Heart right ventricle (tissue), 16 donors: ENCODE results near the gene ACADS. TPM values are rescaled to one million over a fixed set of nuclear protein-coding genes. Genes with fewer than 3 reads are reported as not detected.

Source experiments
- ATAC-seq, 8 donors: fragments of 200-7000 bp; cut with Tn5 transposase; one replicate each; pipeline ENCODE4 v1.9.1; 2020; ENCODE audit warnings: mild to moderate bottlenecking in 8 of 8, moderate library complexity in 8 of 8, moderate number of reproducible peaks in 1 of 8
- DNase-seq, 2 donors: peaks; one replicate each; pipeline ENCODE4 v3.0.0-alpha.2; 2020
- H3K27ac ChIP-seq, 10 donors: fragments of 200-600 bp; sonication (generic) in 2 of 10; one replicate each; pipeline versions ENCODE4 v1.5.0 to v1.8.0; 2020 to 2022; ENCODE audit warnings: mild to moderate bottlenecking in 3 of 10
- H3K27me3 ChIP-seq, 7 donors: fragments of 200-600 bp; one replicate each; pipeline ENCODE4 v1.8.0; 2021 to 2022; ENCODE audit warnings: mild to moderate bottlenecking in 2 of 7
- H3K36me3 ChIP-seq, 9 donors: fragments of 200-600 bp; sonication (generic) in 1 of 9; one replicate each; pipeline versions ENCODE4 v1.5.0 to v1.8.0; 2020 to 2022; ENCODE audit warnings: mild to moderate bottlenecking in 2 of 9
- H3K4me1 ChIP-seq, 9 donors: fragments of 200-600 bp; sonication (generic) in 1 of 9; one replicate each; pipeline versions ENCODE4 v1.5.0 to v1.8.0; 2020 to 2022; ENCODE audit warnings: mild to moderate bottlenecking in 4 of 9
- H3K4me3 ChIP-seq, 10 donors: fragments of 200-600 bp; sonication (generic) in 2 of 10; one replicate each; pipeline versions ENCODE4 v1.5.0 to v1.8.0; 2020 to 2022; ENCODE audit warnings: mild to moderate bottlenecking in 7 of 10, moderate library complexity in 2 of 10
- H3K9me3 ChIP-seq, 11 donors: fragments of 200-600 bp in 10 of 11; sonication (generic) in 2 of 11; one replicate each; pipeline versions ENCODE4 v1.5.0 to v1.8.0; 2013 to 2022; ENCODE audit warnings: mild to moderate bottlenecking in 2 of 11, control low read depth in 1 of 11, moderate library complexity in 1 of 11
- WGBS, 2 donors: extraction: QIAGEN DNeasy Blood & Tissue Kit; methylation state at CpG; one replicate each; pipeline ENCODE4 v1.1.7; 2013; ENCODE audit warnings: inconsistent platforms in 1 of 2; 5-methylcytosine and 5-hydroxymethylcytosine counted together
- intact Hi-C, 10 donors: fragments of 100-400 bp; cut with DNase I; formaldehyde crosslinking; loops; one replicate each; pipeline versions ENCODE4 v1.11.1 to v1.14.2; 2022
- polyA plus RNA-seq, 2 donors: library from polyadenylated mRNA; stranded (reverse); fragments of 200-250 nt; gene quantifications; one replicate each; pipeline ENCODE4 v1.2.3, GENCODE V29; 2013
- total RNA-seq, 10 donors: library from RNA; stranded (reverse); fragmentation: NEBNext Ultra II Directional in 3 of 10; extraction: Animal tissue kit (Norgen Biotek cat#: 25700) in 3 of 10; gene quantifications; one replicate each; pipeline versions ENCODE4 v1.2.1 to v1.2.4, GENCODE V29; 2021 to 2023
- TF ChIP-seq, protein P1 (sequence below), 9 donors: fragments of 200-600 bp; sonication (generic) in 2 of 9; IDR thresholded peaks; one replicate each; pipeline versions ENCODE4 v1.5.0 to v1.8.0; 2021 to 2022; ENCODE audit warnings: antibody characterized with exemption in 9 of 9, mild to moderate bottlenecking in 5 of 9, moderate library complexity in 1 of 9
- donor health status: Arrhythmogenic right ventricular cardiomyopathy.
- donor health status: ischemic (EF 13 %, LVEDD 7.1; RV severe dilation, severe dysfunction).
- donor health status: healthy with polysubstance abuse.
- donor health status: DM: no; HTN: yes; CAD: no.
- donor health status: DM: no; HTN: no; CAD: no.
- donor health status: ischemic (EF 25% LVEDD 6.9; RV normal size, moderate dysfunction).
- donor health status: ischemic (EF 25% LVEDD 5.7; RV mildly dilated, moderate dysfunction).
- donor health status: healthy.
- donor health status: DM: yes; HTN: yes; CAD: no.
- donor health status: Ischemic cardiomyopathy.
- donor health status: ischemic (EF 35%, LVEDD 5.7; RV mildly dilated, moderate dysfunction).
- donor health status: nonischemic (EF 11% LVEDD 7.7; RV severe dilation, severe dysfunction).
- donor health status: DM: yes; HTN: yes; CAD: no.
- donor health status: PGD.
- donor health status: ischemic (EF 29% LVEDD 5.4; RV normal size, mild dysfunction).
- donor health status: nonischemic (EF 23%, LVEDD 6.1; RV moderate dilation, normal function).

Gene ACADS
- total and polyA plus RNA-seq, 12 donors: 64.4 to 119 (median 77.3) TPM

DNA sequence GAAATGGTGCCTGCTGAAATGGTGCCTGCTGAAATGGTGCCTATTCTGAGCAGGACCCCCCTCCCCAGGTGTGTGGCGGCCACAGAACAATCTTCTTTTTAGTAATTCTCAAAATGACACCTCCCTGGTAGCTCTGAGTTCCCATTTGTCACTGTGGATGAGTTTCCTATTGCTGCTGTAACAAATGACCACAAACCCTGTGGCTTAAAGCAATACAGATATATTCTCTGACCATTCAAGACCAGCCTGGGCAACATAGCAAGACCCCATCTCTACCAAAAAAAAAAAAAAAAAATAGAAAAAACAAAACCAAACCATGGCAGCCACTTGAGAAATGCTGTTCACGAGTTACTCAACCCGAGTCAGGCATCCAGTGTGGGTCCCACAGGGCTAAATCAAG is 7.9 kb downstream of the ACADS start:
- H3K4me1 ChIP-seq: no peaks in the 10 kb centered on the region
- H3K36me3 ChIP-seq: peaks cover 0 to 64% (median 15%) of the 10 kb centered on the region in 9 donors
- H3K27ac ChIP-seq: no peak overlapping the region
- intact Hi-C loops: loop anchor here in 1 of 10 donors (10.0 kb wide), 1 partner anchor 241 kb away; the partner anchor contains the start of gene HNF1A
- H3K4me3 ChIP-seq: no peak overlapping the region
- no peaks in the 10 kb centered on the region for H3K27me3 ChIP-seq
- DNase-seq (no peak), ATAC-seq (no peak)
- TF ChIP-seq, protein P1, sequence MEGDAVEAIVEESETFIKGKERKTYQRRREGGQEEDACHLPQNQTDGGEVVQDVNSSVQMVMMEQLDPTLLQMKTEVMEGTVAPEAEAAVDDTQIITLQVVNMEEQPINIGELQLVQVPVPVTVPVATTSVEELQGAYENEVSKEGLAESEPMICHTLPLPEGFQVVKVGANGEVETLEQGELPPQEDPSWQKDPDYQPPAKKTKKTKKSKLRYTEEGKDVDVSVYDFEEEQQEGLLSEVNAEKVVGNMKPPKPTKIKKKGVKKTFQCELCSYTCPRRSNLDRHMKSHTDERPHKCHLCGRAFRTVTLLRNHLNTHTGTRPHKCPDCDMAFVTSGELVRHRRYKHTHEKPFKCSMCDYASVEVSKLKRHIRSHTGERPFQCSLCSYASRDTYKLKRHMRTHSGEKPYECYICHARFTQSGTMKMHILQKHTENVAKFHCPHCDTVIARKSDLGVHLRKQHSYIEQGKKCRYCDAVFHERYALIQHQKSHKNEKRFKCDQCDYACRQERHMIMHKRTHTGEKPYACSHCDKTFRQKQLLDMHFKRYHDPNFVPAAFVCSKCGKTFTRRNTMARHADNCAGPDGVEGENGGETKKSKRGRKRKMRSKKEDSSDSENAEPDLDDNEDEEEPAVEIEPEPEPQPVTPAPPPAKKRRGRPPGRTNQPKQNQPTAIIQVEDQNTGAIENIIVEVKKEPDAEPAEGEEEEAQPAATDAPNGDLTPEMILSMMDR (IDR thresholded peaks at IDR 0.05): no peak
- 88 to 92% methylated on average over 3 of the region's 3 CpGs for WGBS, 2 donors
- H3K9me3 ChIP-seq: no peaks in the 10 kb centered on the region

DNA sequence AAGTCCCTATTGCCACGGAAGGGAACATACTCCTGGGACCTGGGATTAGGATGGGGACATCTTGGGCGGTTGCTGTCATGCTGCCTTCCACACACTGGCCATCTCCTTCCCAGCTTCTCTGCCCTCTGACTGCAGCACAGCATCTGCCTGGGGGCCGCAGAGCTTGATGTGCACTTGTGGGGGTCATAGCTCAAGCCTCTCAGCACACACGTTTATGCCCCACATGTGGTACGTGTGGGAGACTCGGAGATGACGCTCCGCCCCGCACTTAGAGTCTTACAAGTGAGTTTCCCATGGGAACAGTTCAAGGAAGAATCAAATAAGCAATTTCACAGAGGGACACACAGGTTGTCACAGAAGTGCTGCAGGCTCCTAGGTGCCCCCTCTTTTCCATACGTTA is 8.6 kb downstream of the ACADS start:
- intact Hi-C loops: loop anchor here in 1 of 10 donors (10.0 kb wide), 1 partner anchor 241 kb away; the partner anchor contains the start of gene HNF1A
- H3K36me3 ChIP-seq: peaks cover 0 to 64% (median 11%) of the 10 kb centered on the region in 9 donors

GRCh38 chr12:120735181-120735580 is 9.6 kb downstream of the ACADS start:
- H3K4me3 ChIP-seq: no peak overlapping the region
- H3K9me3 ChIP-seq: no peaks in the 10 kb centered on the region
- H3K4me1 ChIP-seq: no peaks in the 10 kb centered on the region
- ATAC-seq: no peak
- no peak overlapping the region for H3K27ac ChIP-seq
- intact Hi-C loops: loop anchor here in 1 of 10 donors (10.0 kb wide), 1 partner anchor 240 kb away; the partner anchor contains the start of gene HNF1A
- DNase-seq: no peak
- WGBS, 2 donors: 95 to 99% methylated on average over 2 to 3 of the region's 3 CpGs
- H3K27me3 ChIP-seq: no peaks in the 10 kb centered on the region
- H3K36me3 ChIP-seq: peaks cover 0 to 62% (median 9%) of the 10 kb centered on the region in 9 donors
- TF ChIP-seq, protein P1 (IDR thresholded peaks at IDR 0.05): no peak

More for the DNA sequence above, 8.6 kb downstream of the ACADS start:
- 91 to 93% methylated on average over 10 of the region's 10 CpGs for WGBS, 2 donors
- no peak overlapping the region for H3K27ac ChIP-seq
- H3K4me1 ChIP-seq: no peaks in the 10 kb centered on the region
- DNase-seq (no peak), ATAC-seq (no peak)
- no peaks in the 10 kb centered on the region for H3K9me3 ChIP-seq
- no peak overlapping the region for H3K4me3 ChIP-seq
- TF ChIP-seq, protein P1 (IDR thresholded peaks at IDR 0.05): no peak
- H3K27me3 ChIP-seq: no peaks in the 10 kb centered on the region

GRCh38 chr12:120736404-120737331 is 11.0 kb downstream of the ACADS start:
- no peak overlapping the region for H3K27ac ChIP-seq
- ATAC-seq: peak in 4 of 8 donors; percentile 5 to 36 (median 11)
- peaks cover 0 to 49% (median 0%) of the 10 kb centered on the region in 9 donors for H3K36me3 ChIP-seq
- intact Hi-C loops: loop anchor here in 1 of 10 donors (10.0 kb wide), 1 partner anchor 238 kb away; the partner anchor contains the start of gene HNF1A
- no peaks in the 10 kb centered on the region for H3K4me1 ChIP-seq
- no peaks in the 10 kb centered on the region for H3K9me3 ChIP-seq
- no peaks in the 10 kb centered on the region for H3K27me3 ChIP-seq
- H3K4me3 ChIP-seq: no peak overlapping the region
- DNase-seq: no peak
- TF ChIP-seq, protein P1 (IDR thresholded peaks at IDR 0.05): no peak
- 90 to 91% methylated on average over 38 of the region's 38 CpGs for WGBS, 2 donors
